HuH-7 (cell line): ENCODE data around the gene DUSP3.

Experiments
- DNase-seq: peaks from one replicate; pipeline ENCODE4 v3.0.0; 2011; ENCODE audit warnings: low spot score

Gene DUSP3

DNA sequence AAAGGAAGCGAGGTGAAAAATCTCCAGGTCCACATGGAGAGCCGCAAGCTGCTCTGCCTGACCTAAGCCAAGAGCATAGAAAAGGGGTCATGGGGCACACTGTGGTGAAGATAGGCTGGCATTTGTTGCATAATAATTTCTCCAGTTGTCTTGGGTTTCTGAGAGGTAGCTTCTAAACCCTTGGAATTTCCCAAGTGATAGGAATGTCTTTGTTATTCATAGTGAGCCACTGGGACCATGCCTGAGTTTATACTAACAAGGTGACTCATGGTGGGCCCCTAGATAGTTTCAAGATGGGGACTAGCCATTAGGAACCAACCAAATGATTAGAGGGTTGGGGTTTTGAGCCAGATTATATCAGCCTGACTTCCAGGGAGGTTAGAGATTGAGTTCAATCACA is 45.8 kb downstream of the DUSP3 start:
- DNase-seq = no peak

DNA sequence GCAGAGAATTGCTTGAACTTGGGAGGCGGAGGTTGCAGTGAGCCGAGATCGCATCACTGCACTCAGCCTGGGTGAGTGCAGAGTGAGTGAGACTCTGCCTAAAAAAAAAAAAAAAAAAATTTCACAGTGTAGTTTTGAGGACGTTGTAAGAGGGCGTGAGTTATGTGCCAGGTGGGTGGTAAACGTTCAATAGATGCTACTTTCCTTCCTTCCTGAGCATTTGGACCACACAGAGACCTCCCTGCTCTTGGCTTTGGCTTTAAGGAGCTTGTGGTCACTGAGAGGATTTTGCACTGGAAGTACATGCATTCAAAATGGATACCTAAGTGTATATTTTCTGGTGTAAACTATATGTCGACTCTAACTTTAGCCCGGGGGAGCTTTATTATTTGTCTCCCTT is 50.7 kb downstream of the DUSP3 start:
- no peak for DNase-seq

DNA sequence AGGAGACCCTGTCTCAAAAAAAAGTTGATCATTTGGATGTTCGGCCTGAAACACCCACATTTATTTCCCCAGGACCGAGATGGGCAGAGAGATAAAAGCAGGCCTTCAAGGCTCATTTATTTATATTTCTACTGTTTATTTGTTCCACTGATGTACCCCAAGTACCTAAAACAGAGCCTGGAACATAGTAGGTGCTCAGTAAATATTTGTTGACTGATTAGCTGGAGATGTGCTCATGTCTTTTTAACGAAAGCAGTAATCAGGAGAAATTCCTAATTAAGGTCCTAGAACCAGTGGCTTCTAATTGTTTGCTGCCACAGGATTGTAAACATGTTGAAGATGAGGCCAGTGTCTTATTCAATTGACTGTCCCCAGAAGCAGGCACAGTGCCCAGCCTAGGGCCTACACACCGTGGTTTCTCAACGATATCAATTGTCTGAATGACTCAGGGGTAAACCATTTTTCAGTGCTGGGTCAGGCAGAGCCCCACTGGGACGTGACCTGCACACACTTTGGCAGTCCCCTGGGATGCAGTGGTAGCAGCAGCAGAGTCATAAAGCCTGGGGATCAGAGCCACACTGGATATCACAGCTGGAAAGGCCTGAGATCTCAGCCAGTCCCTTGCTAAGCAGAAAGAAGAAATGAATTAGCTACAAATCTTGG is 54.9 kb downstream of the DUSP3 start:
- peak; percentile 77 for DNase-seq

DNA sequence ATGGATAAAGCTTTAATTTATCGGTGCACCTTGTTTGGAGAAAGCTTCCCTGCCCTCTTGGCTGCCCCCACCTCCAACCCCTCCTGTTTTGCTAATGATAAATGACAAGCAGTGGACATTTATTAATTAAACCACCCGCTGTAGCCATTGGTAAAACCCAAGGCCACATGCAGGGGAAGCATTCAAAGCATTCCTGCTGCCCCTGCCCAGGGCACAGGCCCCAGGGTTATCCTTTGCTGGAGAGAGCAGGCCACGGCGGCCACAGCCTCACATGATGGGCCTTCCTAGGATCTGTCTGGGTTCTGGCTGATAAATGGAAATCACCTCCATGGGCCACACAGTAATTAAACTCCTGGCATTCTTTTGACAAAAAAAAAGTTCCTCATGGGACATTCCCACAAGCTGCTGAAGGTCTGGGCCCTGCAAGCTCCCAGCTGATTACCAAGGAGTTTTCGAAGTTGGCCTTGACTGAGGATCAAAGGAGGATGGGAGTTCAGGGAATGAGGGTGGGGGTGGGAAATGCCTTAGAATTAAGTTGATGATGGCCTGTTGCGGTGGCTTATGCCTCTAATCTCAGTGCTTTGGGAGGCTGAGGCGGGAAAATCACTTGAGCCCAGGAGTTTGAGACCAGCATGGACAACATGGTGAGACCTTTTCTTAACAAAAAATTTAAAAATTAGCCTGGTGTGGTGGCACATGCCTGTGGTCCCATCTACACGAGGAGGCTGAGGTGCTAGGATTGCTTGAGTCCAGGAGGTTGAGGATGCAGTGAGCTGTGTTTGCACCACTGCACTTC is 55.7 kb downstream of the DUSP3 start:
- DNase-seq = no peak

DNA sequence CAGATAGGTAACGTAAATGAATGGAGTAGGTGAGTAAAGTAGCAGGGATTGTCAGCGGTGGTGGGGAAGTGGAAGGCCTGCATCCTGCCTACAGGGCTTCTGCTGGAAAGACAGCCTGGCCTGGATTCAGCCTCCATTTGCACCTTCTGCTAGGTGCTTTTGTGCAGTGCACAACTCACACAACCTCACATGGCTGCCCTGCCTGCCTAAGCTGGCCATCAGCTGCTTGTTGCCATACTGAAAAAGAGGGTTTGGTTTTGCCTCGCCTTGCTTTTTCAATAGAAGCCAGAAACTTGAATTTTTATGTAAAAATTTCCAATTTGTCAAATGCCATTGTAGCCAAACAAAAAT is 56.5 kb downstream of the DUSP3 start:
- DNase-seq = no peak

DNA sequence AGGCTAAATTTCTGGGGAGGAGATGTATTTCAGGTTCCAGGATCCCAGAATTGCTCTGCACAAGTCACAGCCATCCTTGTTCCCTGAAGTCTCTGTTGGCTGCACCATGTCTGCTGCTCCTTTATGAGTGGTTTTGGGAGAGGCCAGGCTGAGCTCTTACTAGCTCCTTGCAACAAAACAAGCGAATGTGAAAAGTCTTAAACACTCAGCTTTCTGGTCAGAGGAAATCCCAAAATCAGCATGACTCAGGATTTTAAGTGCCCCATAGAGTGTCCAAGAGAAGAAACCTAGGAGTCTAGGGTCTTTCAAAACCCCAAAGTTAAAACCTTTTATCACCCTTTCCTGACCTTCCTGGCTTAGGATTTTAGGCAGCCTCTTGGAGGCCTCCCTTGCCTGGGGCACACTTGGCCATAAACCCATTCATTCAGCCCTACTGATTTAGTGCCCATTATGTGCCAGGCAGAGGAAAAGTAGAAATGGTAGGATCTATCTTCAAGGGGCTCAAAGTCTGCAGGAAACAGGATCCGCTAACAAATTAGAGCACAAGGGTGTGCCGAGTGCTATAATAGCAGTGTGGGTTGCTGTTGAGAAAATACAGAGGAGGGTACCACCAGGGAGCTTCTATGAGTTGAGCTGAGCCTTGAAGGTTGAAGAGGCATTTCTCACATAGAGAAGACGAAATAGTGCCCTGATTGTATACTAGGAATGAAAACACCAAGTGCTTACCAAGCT is 57.1 kb downstream of the DUSP3 start:
- DNase-seq = no peak

DNA sequence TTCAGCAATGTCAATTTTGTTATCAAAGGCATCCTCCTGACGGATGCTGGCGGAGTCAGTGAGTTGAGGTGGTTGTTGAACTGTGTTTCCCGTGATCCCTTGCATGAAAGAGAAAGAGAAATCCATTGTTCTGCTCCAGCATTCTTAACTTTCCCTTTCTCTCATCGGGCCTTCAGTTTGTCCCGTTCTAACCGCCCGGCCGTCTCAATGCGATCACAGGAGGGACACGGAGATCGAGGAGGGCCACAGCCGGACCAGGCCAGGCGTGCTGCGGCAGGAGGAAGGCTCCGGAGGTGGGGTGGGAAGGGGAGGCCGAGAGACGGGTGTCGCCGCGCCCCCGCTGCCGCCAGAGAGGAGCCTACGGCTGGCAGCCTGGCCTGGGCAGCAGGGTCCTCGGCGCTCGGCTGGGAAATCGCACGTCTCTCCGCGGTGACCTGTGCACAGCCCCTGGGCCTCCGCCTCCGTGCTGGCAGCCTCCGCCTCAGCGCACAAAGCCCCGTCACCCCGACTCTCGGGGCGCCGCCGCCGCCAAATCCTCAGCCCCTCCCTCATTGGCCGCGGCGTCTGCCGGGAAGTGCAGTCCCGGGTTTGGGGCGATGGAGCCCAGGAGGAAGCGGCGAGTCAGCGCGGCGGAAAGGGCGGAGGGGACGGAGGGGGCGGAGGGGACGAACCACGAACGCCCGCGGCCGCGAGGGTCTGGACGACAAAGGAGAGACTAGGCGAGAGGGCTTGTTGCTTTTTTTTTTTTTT is 58.3 kb downstream of the DUSP3 start:
- DNase-seq = peak; percentile 82

DNA sequence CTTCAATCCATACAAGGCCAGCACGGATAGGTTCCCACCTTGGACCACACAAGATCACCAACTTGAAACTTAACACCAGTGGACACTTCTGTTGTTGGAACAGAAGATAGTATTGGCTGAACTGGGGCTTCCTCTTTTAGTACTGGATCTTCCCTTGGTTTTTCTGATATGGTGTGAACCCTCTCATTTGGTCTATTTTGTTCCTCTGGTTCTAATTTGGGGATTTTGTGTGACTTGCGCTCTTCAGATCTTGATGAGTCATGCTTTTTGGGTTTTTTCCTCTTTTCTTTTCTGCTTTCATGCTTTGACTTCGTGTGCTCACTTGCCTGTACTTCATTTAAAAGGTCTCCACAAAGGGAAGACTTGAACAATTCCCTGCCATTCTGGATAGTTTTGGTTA is 59.2 kb downstream of the DUSP3 start:
- no peak for DNase-seq

DNA sequence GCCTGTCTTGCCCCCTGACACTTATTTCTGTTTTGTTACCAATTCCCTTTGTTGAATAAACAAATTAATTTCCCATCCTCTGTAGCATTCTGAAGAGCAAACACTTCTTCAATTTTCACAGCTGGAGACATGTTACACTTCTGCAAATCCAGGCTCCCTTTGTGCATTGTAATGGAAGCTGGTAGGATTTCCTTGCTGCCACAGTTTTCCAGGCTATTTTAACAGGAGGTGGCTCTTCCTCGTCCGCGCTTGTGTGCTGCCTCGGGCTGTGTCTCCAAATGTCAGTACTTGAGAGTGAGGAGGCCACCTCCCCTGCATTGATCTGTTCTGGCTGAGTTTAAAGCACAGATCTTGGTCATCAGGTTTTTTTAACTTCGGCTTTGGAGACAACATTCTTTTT is 60.2 kb downstream of the DUSP3 start:
- DNase-seq = no peak

DNA sequence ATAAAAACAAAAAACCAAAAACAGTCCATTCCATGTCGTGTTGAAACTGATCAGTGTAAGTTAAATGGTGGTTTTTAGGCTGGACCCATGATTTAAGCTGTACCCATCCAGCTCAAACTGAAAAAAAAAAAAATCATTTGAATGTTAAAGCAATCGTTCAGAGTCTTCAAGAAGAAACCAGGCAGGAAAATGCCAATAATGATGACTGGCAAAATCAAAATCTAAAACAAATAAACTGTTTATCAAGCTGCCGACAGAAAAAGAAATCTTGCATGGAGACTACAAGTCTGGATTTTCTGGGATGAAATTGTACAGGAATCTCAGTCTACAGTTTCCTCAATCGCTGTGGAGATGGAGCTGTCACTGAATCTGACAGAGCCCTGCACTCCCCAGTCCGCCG is 60.9 kb downstream of the DUSP3 start:
- no peak for DNase-seq
